Adipose tissue (tissue), 3 donors: ENCODE results near the gene CLEC16A. TPM values are rescaled to one million over a fixed set of nuclear protein-coding genes. Genes with fewer than 3 reads are reported as not detected.

Experiments
- H3K27ac ChIP-seq: one replicate; pipeline ENCODE4 v1.5.1; 2013; ENCODE audit warnings: low read depth, low read length
- WGBS, 3 donors: extraction: QIAGEN DNeasy Blood & Tissue Kit; methylation state at CpG; one replicate each; pipeline ENCODE4 v1.1.7; 2013; 5-methylcytosine and 5-hydroxymethylcytosine counted together
- polyA plus RNA-seq, 3 donors: library from polyadenylated mRNA; stranded (reverse); fragments of 200-250 nt; gene quantifications; one replicate each; pipeline ENCODE4 v1.2.3, GENCODE V29; 2013
- donor health status: healthy with polysubstance abuse.
- donor health status: Bipolar disorder and iron deficiency.
- donor health status: healthy.

Gene CLEC16A
- polyA plus RNA-seq, 3 donors: 4.9 to 10.9 (median 7.9) TPM

DNA sequence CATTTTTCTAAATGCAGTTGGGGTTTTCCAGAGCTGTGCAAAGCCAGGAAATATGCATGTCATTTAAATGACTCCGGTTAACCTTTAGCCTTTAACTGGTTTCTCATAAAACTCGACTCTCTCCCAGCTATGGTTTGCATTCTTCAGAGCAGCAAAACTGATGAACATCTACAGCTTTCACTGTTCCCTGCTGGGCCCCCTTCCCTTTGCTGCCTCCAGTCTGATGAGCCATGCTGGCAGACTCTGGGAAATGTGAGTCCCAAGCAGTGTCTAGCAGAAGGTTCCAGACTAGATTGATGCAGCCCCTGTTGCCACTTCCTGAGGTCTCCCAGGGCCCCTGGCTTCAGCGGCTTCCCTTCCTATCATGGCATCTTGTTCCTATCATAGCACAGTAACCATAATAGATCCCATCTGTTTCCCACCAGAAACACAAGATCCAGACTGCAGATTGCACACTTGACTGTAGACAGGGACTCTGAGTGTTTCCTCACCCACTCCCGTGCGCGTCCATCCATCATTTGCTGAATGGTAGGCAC is 135.4 kb downstream of the CLEC16A start:
- 48 to 61% (median 51%) methylated on average over 6 of the region's 6 CpGs for WGBS, 3 donors

GRCh38 chr16:11080327-11080967 is 136.1 kb downstream of the CLEC16A start:
- 75 to 95% (median 85%) methylated on average over 10 of the region's 10 CpGs for WGBS, 3 donors
- no peak overlapping the region for H3K27ac ChIP-seq

More for the DNA sequence above, 135.4 kb downstream of the CLEC16A start:
- H3K27ac ChIP-seq: no peak overlapping the region

DNA sequence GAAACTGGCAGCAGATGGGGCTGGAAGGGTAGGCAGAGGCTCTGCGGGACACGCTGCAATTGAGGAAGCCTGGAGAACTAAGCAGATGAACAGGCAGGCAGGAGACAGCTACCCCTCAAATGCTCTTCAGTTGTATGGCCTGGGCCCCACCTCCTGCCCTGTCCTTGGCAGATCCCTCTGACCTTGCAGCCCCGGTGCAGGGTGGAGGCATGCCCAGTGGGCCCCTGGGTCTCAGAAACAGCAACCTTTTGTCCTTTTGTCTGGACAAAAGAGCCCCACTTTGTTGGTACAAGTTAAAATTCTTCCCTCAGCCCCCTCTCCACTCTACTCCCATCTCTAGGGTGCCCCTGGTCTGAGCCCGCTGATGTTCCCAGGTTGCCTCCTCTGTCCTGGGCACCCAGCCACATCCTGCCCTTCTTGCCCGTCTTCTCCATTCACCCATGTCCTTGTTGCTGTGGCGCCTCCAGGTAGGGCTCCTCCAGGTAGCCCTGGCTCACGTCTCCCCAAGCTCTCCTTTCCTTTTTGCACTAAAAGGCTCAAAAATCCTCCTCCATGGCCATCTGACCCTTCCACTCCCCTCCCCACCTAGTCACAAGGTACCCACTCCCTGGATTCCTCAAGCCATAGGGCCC is 136.8 kb downstream of the CLEC16A start:
- no peak overlapping the region for H3K27ac ChIP-seq
- WGBS, 3 donors: 95 to 97% (median 96%) methylated on average over 7 of the region's 7 CpGs

- 92 to 93% (median 93%) methylated on average over 16 of the region's 16 CpGs for WGBS, 3 donors
- no peak overlapping the region for H3K27ac ChIP-seq
Observed at GRCh38 chr16:11082108-11082859, 137.9 kb downstream of the CLEC16A start.

- H3K27ac ChIP-seq: no peak overlapping the region
- WGBS, 3 donors: 84 to 95% (median 85%) methylated on average over 2 of the region's 2 CpGs
Observed at GRCh38 chr16:11082860-11083388, 138.6 kb downstream of the CLEC16A start.

DNA sequence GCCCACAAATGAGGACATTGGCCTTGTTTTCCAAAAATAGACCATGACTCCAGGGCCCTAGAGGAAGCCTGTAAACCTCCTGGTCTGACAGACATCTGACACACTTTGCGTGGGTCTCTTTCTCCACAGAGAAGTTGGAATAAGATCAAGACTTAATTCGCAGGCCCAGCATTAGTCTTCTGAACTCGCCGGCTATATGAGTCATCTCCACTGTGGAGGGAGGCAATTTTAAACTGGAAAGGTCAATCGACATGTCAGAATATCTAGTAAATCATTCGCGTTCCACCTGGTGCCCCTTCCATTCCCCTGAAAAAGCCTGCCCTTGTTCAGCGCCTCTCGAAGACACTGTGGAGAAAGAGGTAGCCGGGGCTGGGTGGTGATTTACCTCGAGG is 140.1 kb downstream of the CLEC16A start:
- WGBS, 3 donors: 66 to 74% (median 67%) methylated on average over 11 of the region's 11 CpGs
- no peak overlapping the region for H3K27ac ChIP-seq

GRCh38 chr16:11084876-11085485 is 140.6 kb downstream of the CLEC16A start:
- H3K27ac ChIP-seq: no peak overlapping the region
- WGBS, 3 donors: 85 to 88% (median 87%) methylated on average over 15 of the region's 15 CpGs

GRCh38 chr16:11085916-11086315 is 141.6 kb downstream of the CLEC16A start:
- WGBS, 3 donors: 96 to 100% (median 97%) methylated on average over 5 of the region's 5 CpGs
- H3K27ac ChIP-seq: no peak overlapping the region

- no peak overlapping the region for H3K27ac ChIP-seq
- 90 to 97% (median 96%) methylated on average over 6 of the region's 6 CpGs for WGBS, 3 donors
Observed at GRCh38 chr16:11087691-11088073, 143.3 kb downstream of the CLEC16A start.

GRCh38 chr16:11088074-11088730 is 143.8 kb downstream of the CLEC16A start:
- H3K27ac ChIP-seq: no peak overlapping the region
- 78 to 84% (median 82%) methylated on average over 11 of the region's 11 CpGs for WGBS, 3 donors

- 81 to 83% (median 82%) methylated on average over 6 of the region's 6 CpGs for WGBS, 3 donors
- no peak overlapping the region for H3K27ac ChIP-seq
Observed at GRCh38 chr16:11088831-11089230, 144.5 kb downstream of the CLEC16A start.

DNA sequence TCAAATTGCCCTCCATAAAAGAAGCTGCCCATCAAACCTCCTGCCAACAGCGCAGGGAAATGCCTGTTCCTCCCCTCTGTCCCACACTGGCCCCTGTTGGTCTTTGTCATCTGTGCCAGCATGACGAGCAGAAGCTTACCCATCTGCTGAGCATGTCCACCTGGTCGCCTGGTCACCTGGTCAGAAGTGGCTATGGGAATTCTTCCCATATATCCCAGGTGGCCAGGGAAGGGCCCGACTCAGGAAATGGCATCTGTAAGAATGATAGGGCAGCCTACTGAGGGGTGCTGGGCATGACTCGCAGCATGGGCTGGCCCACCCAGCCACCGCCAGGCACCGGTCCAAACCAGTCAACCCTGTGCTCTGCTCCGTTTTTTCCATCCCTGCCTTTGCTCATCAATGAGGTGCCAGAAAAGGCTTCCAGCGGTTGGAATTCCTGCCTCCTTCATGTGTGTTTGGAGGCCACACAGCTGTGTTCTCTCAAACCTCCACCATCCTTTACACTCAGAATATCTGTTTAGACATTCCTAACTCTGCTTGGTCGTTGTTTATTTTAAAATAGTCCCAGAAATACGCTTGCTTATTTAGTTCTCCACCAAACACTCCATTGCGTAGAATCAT is 145.2 kb downstream of the CLEC16A start:
- H3K27ac ChIP-seq: no peak overlapping the region
- 74 to 88% (median 88%) methylated on average over 12 of the region's 12 CpGs for WGBS, 3 donors

DNA sequence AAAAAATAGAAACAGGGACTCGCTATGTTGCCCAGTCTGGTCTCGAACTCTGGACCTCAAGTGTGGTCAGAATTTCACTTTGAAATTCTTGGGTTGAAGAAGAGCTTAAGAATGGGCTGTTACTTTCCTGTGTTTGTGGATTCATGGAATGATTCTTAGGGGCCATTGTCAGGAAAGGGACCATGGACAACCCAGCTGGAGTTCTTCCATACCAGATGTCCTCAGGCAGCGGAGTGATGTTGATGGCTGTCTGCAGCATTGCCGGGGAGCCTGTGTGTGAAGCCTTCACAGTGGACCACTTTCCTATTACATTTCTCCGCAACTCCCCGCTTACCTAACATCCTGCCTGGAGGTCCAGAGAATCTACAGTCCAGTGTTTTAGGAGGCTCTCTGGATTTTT is 145.9 kb downstream of the CLEC16A start:
- no peak overlapping the region for H3K27ac ChIP-seq

GRCh38 chr16:11091021-11091785 is 146.8 kb downstream of the CLEC16A start:
- 82 to 90% (median 86%) methylated on average over 14 of the region's 14 CpGs for WGBS, 3 donors
- no peak overlapping the region for H3K27ac ChIP-seq

More for the DNA sequence above, 145.9 kb downstream of the CLEC16A start:
- WGBS, 3 donors: 97 to 98% (median 98%) methylated on average over 6 of the region's 6 CpGs

GRCh38 chr16:11092788-11093571 is 148.6 kb downstream of the CLEC16A start:
- no peak overlapping the region for H3K27ac ChIP-seq
- 91 to 94% (median 94%) methylated on average over 12 of the region's 12 CpGs for WGBS, 3 donors

GRCh38 chr16:11093572-11094074 is 149.3 kb downstream of the CLEC16A start:
- 75 to 94% (median 76%) methylated on average over 10 of the region's 10 CpGs for WGBS, 3 donors
- H3K27ac ChIP-seq: no peak overlapping the region
